Measurements from ENCODE around the gene ANKS6.

GRCh38 chr9:98839724-98840123, 43.4 kb upstream of the ANKS6 start:
- TF ChIP-seq CTCF (IDR thresholded peaks at IDR 0.05) (no peak), POLR2A (IDR thresholded peaks at IDR 0.05) (no peak)

Measured in breast epithelium (tissue), 3 donors.